Osteoblast (primary cell): Measurements from ENCODE around the gene KLHL29. TPM values are rescaled to one million over a fixed set of nuclear protein-coding genes. Genes with fewer than 3 reads are reported as not detected.

Experiments
- DNase-seq: peaks from one replicate; pipeline ENCODE4 v3.0.0; 2011; ENCODE audit warnings: low spot score, mixed read lengths; ENCODE audit not compliant: insufficient read length; ENCODE audit errors: missing footprints
- H2AFZ ChIP-seq: 2 replicates; pipeline ENCODE4 v1.6.0; 2011; ENCODE audit warnings: mild to moderate bottlenecking, low read length
- H3K27ac ChIP-seq: 2 replicates; pipeline ENCODE4 v1.5.1; 2011; ENCODE audit warnings: mild to moderate bottlenecking, low read depth, low read length, moderate library complexity
- H3K27me3 ChIP-seq: 2 replicates; pipeline ENCODE4 v1.6.0; 2012; ENCODE audit warnings: mild to moderate bottlenecking, control low read depth, inconsistent platforms, low read length, moderate library complexity; ENCODE audit not compliant: insufficient read depth
- H3K36me3 ChIP-seq: 2 replicates; pipeline ENCODE4 v1.5.1; 2011; ENCODE audit warnings: mild to moderate bottlenecking, low read length, control low read depth, moderate library complexity; ENCODE audit not compliant: insufficient read depth
- H3K4me1 ChIP-seq: 2 replicates; pipeline ENCODE4 v1.5.1; 2011; ENCODE audit warnings: mild to moderate bottlenecking, low read length, control low read depth, moderate library complexity; ENCODE audit not compliant: insufficient read depth
- H3K4me2 ChIP-seq: 2 replicates; pipeline ENCODE4 v1.6.0; 2011; ENCODE audit warnings: mild to moderate bottlenecking, low read length; ENCODE audit not compliant: insufficient read depth
- H3K4me3 ChIP-seq: fragments of 200-600 bp; sonication (generic); 3 replicates; pipeline ENCODE4 v1.5.1; 2012; ENCODE audit warnings: mild to moderate bottlenecking, low read length, inconsistent platforms; ENCODE audit not compliant: insufficient read depth
- H3K79me2 ChIP-seq: 2 replicates; pipeline ENCODE4 v1.6.0; 2012; ENCODE audit warnings: mild to moderate bottlenecking, low read length, control low read depth, inconsistent platforms; ENCODE audit not compliant: insufficient read depth
- H3K9me3 ChIP-seq: 2 replicates; pipeline ENCODE4 v1.5.1; 2011; ENCODE audit warnings: low read depth, low read length, control low read depth
- H4K20me1 ChIP-seq: 2 replicates; pipeline ENCODE4 v1.6.0; 2012; ENCODE audit warnings: mild to moderate bottlenecking, low read length, control low read depth; ENCODE audit not compliant: insufficient read depth
- total RNA-seq: library from RNA; depleted of rRNA; stranded (reverse); fragments of >200 nt; gene quantifications from 2 replicates; pipeline ENCODE4 v1.2.3, GENCODE V29; 2012
- TF ChIP-seq, protein P1 (sequence below): IDR thresholded peaks from 2 replicates; pipeline ENCODE4 v1.5.1; 2011; ENCODE audit warnings: mild to moderate bottlenecking, low read depth, low read length, moderate library complexity; ENCODE audit errors: extremely low read depth

KLHL29 gene
- total RNA-seq, 1 donor = 3.3 TPM

DNA sequence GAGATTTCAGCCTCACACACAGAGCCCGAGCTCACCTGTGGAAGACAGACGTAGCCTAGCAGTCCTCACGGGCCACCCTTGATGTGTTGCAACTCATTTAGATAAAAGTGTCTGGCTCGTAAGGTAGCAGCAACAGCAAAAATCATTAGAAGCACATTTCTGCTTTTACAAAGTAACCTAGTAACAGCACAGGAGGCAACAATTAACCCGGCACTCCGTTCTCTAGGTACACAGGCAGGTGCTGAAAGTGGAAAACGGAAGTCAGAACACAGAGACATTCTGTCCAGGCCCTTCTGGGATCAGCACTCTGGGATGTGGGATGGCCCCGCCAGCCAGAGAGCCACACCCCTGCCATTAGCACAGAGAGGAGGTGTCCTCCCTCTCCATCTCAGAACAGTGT, 99.3 kb downstream of the KLHL29 start:
- Histone ChIP-seq H3K36me3 (no peaks in the 10 kb centered on the region), H2AFZ (no peak overlapping the region), H3K27me3 (no peaks in the 10 kb centered on the region), H3K4me1 (peaks cover 17% of the 10 kb centered on the region), H3K4me2 (no peak overlapping the region), H3K79me2 (no peaks in the 10 kb centered on the region), H3K4me3 (no peak overlapping the region), H3K27ac (no peak overlapping the region), H4K20me1 (peaks cover 4% of the 10 kb centered on the region), H3K9me3 (no peaks in the 10 kb centered on the region)
- TF ChIP-seq, protein P1, sequence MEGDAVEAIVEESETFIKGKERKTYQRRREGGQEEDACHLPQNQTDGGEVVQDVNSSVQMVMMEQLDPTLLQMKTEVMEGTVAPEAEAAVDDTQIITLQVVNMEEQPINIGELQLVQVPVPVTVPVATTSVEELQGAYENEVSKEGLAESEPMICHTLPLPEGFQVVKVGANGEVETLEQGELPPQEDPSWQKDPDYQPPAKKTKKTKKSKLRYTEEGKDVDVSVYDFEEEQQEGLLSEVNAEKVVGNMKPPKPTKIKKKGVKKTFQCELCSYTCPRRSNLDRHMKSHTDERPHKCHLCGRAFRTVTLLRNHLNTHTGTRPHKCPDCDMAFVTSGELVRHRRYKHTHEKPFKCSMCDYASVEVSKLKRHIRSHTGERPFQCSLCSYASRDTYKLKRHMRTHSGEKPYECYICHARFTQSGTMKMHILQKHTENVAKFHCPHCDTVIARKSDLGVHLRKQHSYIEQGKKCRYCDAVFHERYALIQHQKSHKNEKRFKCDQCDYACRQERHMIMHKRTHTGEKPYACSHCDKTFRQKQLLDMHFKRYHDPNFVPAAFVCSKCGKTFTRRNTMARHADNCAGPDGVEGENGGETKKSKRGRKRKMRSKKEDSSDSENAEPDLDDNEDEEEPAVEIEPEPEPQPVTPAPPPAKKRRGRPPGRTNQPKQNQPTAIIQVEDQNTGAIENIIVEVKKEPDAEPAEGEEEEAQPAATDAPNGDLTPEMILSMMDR = no peak
- peak; percentile 78 for DNase-seq

- H3K4me1 ChIP-seq = peaks cover 17% of the 10 kb centered on the region
- DNase-seq = no peak
- no peaks in the 10 kb centered on the region for H3K79me2 ChIP-seq
- H3K9me3 ChIP-seq = no peaks in the 10 kb centered on the region
- no peaks in the 10 kb centered on the region for H3K36me3 ChIP-seq
- no peaks in the 10 kb centered on the region for H3K27me3 ChIP-seq
- H2AFZ ChIP-seq = no peak overlapping the region
- H3K4me2 ChIP-seq = no peak overlapping the region
- TF ChIP-seq, protein P1 = no peak
- H3K4me3 ChIP-seq = no peak overlapping the region
- no peak overlapping the region for H3K27ac ChIP-seq
- H4K20me1 ChIP-seq = peaks cover 7% of the 10 kb centered on the region
Observed at GRCh38 chr2:23484767-23485166, 99.8 kb downstream of the KLHL29 start.

DNA sequence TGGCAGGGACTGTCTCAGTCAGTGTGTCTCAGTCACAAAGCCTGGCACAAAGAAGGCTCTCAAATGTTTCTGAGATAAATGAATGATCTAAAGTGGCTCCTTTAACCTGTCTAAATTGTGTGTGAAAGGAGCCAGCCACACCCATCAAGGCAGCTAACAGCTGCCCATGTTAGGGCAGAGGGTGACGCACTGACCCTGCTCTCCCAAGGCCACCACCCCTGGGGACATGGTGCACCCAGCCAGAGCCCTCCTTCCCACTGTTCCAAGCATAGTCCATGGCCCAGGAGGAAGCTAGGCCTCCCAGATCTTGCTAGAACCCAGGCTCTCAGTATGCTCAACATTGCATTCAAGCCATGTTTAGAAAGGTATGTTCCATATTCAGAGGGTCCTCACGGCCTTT, 100.3 kb downstream of the KLHL29 start:
- Histone ChIP-seq H2AFZ (no peak overlapping the region), H3K4me1 (peaks cover 17% of the 10 kb centered on the region), H3K79me2 (no peaks in the 10 kb centered on the region), H3K27ac (no peak overlapping the region), H3K4me2 (no peak overlapping the region), H3K9me3 (no peaks in the 10 kb centered on the region), H4K20me1 (peaks cover 7% of the 10 kb centered on the region), H3K36me3 (no peaks in the 10 kb centered on the region), H3K4me3 (no peak overlapping the region), H3K27me3 (no peaks in the 10 kb centered on the region)
- DNase-seq = no peak
- TF ChIP-seq, protein P1 = no peak

GRCh38 chr2:23485841-23486683, 101.1 kb downstream of the KLHL29 start:
- peaks cover 7% of the 10 kb centered on the region for H4K20me1 ChIP-seq
- no peak for DNase-seq
- H2AFZ ChIP-seq = no peak overlapping the region
- H3K4me3 ChIP-seq = no peak overlapping the region
- H3K27ac ChIP-seq = no peak overlapping the region
- H3K4me2 ChIP-seq = no peak overlapping the region
- no peaks in the 10 kb centered on the region for H3K9me3 ChIP-seq
- H3K27me3 ChIP-seq = no peaks in the 10 kb centered on the region
- TF ChIP-seq, protein P1 = no peak
- H3K36me3 ChIP-seq = no peaks in the 10 kb centered on the region
- H3K79me2 ChIP-seq = no peaks in the 10 kb centered on the region
- peaks cover 10% of the 10 kb centered on the region for H3K4me1 ChIP-seq
